Prostate gland (tissue), 2 donors: Measurements from ENCODE around the gene SLC9A6. TPM values are rescaled to one million over a fixed set of nuclear protein-coding genes. Genes with fewer than 3 reads are reported as not detected.

ENCODE experiments used
- DNase-seq: peaks from one replicate; pipeline ENCODE4 v3.0.0-alpha.2; 2019; ENCODE audit warnings: low spot score
- H3K27ac ChIP-seq, 2 donors: fragments of 200-600 bp; sonication (generic); 2 replicates each; pipeline ENCODE4 v1.5.1; 2017 to 2019
- H3K27me3 ChIP-seq: fragments of 200-600 bp; sonication (generic); replicated peaks from 2 replicates; pipeline ENCODE4 v1.5.1; 2019; ENCODE audit not compliant: insufficient read depth
- H3K36me3 ChIP-seq, 2 donors: fragments of 200-600 bp; sonication (generic); 1 replicate in 1 of 2; 2 replicates in 1 of 2; pipeline versions ENCODE4 v1.5.1 to v1.8.1; 2017 to 2019
- H3K4me1 ChIP-seq: fragments of 200-600 bp; sonication (generic); replicated peaks from 2 replicates; pipeline ENCODE4 v1.5.1; 2019
- H3K4me3 ChIP-seq, 2 donors: fragments of 200-600 bp; sonication (generic); 2 replicates each; pipeline ENCODE4 v1.5.1; 2017 to 2019
- H3K9me3 ChIP-seq: fragments of 200-600 bp; sonication (generic); 2 replicates; pipeline ENCODE4 v1.5.1; 2017
- POLR2A ChIP-seq: fragments of 450-650 bp; IDR thresholded peaks from one replicate; pipeline ENCODE4 v1.6.1; 2016; ENCODE audit warnings: antibody characterized with exemption, mild to moderate bottlenecking
- POLR2AphosphoS5 ChIP-seq: sonication (generic); formaldehyde crosslinking; IDR thresholded peaks from one replicate; pipeline ENCODE4 v1.6.1; 2017; ENCODE audit warnings: antibody characterized with exemption
- WGBS: methylation state at CpG from one replicate; pipeline ENCODE4 v1.1.5; 2018; 5-methylcytosine and 5-hydroxymethylcytosine counted together
- intact Hi-C: fragments of 100-400 bp; cut with DNase I; formaldehyde crosslinking; loops from one replicate; pipeline ENCODE4 v1.14.2; 2022
- total RNA-seq, 2 donors: library from RNA; depleted of rRNA; stranded (reverse); fragments of >200 nt; gene quantifications; one replicate each; pipeline ENCODE4 v1.1.0, GENCODE V29; 2016
- TF ChIP-seq, protein P1 (sequence below), 4 experiments: fragments of 200-600 bp in 2 of 4; fragments of 450-650 bp in 2 of 4; sonication (generic) in 2 of 4; IDR thresholded peaks; 1 replicate in 3 of 4; 2 replicates in 1 of 4; pipeline ENCODE4 v1.5.1; 2016 to 2019; ENCODE audit warnings: antibody characterized with exemption in 4 of 4, mild to moderate bottlenecking in 2 of 4, moderate library complexity in 2 of 4

The SLC9A6 gene
- total RNA-seq, 2 donors from 2014 or later = 7.4 to 14.5 TPM

DNA sequence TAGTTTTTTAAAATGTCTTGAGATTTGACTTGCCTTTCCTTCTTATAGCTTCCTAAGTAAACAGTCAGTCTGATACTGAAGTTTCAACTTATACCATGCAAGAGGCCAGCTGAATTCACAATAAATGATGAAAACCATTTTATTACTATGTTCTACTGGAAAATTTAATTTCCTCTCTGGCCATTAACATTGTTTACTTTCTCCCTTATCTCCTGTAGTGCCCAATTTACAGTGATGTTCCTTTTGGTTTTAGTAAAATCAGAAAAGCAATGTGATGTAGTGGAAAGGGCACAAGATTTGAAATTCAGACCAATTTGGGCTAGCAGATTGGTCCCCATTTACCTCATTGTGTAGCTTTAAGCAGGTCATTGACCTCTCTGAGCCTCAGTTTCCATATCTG, 54.2 kb downstream of the SLC9A6 start:
- Histone ChIP-seq H3K9me3 (no peaks in the 10 kb centered on the region), H3K4me3 (no peak overlapping the region), H3K27ac (no peak overlapping the region), H3K27me3 (no peaks in the 10 kb centered on the region), H3K36me3 (no peaks in the 10 kb centered on the region), H3K4me1 (no peaks in the 10 kb centered on the region)
- intact Hi-C loops = no loop called here
- DNase-seq = no peak
- TF ChIP-seq, protein P1, sequence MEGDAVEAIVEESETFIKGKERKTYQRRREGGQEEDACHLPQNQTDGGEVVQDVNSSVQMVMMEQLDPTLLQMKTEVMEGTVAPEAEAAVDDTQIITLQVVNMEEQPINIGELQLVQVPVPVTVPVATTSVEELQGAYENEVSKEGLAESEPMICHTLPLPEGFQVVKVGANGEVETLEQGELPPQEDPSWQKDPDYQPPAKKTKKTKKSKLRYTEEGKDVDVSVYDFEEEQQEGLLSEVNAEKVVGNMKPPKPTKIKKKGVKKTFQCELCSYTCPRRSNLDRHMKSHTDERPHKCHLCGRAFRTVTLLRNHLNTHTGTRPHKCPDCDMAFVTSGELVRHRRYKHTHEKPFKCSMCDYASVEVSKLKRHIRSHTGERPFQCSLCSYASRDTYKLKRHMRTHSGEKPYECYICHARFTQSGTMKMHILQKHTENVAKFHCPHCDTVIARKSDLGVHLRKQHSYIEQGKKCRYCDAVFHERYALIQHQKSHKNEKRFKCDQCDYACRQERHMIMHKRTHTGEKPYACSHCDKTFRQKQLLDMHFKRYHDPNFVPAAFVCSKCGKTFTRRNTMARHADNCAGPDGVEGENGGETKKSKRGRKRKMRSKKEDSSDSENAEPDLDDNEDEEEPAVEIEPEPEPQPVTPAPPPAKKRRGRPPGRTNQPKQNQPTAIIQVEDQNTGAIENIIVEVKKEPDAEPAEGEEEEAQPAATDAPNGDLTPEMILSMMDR (IDR thresholded peaks at IDR 0.05) = no peak
- no peak for TF ChIP-seq POLR2AphosphoS5
- no peak for TF ChIP-seq POLR2A

DNA sequence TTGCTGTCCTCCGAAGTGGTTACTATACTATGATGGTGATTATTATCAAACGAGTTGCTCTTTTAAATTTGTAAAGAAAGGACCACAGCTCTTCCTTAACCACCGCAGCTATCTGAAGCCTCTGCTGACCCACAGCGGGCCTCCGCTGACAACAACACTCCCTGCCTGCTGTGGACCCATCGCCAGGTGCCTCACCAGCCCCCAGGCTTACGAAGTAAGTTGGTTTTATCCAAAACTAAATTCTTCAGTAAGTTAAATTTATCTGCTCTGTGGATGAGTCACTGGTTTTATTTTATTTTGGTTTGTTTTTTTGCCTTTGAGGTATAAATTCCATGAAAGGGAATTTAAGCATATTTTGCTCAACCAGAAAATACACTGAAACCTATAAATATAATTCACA, 54.7 kb downstream of the SLC9A6 start:
- WGBS = 79% methylated on average over 7 of the region's 7 CpGs
- H3K27me3 ChIP-seq = no peaks in the 10 kb centered on the region
- no peak overlapping the region for H3K4me3 ChIP-seq
- no peak overlapping the region for H3K27ac ChIP-seq
- H3K36me3 ChIP-seq = no peaks in the 10 kb centered on the region
- H3K9me3 ChIP-seq = no peaks in the 10 kb centered on the region
- no peaks in the 10 kb centered on the region for H3K4me1 ChIP-seq
- intact Hi-C loops = no loop called here
- TF ChIP-seq POLR2AphosphoS5 (no peak), POLR2A (no peak)
- TF ChIP-seq, protein P1 (IDR thresholded peaks at IDR 0.05) = no peak
- DNase-seq = no peak

DNA sequence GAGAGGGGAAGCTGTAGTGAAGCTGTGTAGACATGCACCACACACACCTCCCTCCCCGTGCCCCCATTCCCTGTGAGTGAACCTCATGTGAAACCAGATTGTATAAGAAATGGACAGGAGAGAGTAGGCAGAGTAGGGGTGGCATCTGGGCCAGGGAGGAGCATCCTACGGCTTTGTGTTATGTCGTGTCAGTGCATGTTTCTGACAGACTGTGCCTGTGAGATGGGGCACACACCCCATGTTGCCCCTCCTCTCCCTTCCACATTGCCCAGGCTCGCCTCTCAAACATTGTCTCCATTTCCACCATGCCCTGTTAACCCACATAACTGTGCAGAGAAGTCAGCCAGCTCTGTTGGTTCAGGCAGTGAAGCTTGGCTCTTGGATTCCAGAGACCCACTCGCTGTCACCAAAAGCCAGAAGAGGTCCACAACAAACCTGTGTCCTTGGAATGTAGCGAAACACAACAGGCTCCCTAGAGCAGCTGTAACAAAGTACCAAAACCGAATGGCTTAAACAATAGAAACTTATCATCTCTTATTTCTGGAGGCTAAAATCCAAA, 56.1 kb downstream of the SLC9A6 start:
- Histone ChIP-seq H3K27ac (no peak overlapping the region), H3K4me3 (no peak overlapping the region), H3K9me3 (no peaks in the 10 kb centered on the region), H3K4me1 (no peaks in the 10 kb centered on the region), H3K27me3 (no peaks in the 10 kb centered on the region), H3K36me3 (no peaks in the 10 kb centered on the region)
- no peak for DNase-seq
- intact Hi-C loops = no loop called here
- TF ChIP-seq POLR2A = no peak
- WGBS = 55% methylated on average over 7 of the region's 7 CpGs

DNA sequence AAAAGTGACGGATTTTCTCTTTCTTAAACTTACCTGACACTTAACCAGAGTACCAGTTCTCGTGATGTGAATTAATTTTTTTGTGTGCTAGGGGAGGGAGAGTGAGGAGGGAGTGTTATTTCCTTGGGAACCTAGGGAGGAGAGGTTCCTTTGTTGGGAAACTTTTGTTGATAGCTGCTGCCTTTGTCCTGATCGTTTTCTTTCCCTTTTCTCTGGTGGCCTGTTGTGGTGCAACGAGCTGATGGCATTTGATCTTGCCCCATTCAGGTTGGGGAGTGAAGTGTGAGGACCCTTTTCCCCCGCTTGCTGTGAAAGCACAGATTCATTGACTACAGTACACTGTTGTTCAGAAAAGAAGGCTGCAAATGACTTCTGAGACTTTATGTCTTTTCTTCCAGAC, 59.8 kb downstream of the SLC9A6 start:
- H3K36me3 ChIP-seq = no peaks in the 10 kb centered on the region
- no peak for DNase-seq
- H3K9me3 ChIP-seq = no peaks in the 10 kb centered on the region
- H3K4me3 ChIP-seq = no peak overlapping the region
- intact Hi-C loops = no loop called here
- H3K27ac ChIP-seq = no peak overlapping the region
- H3K27me3 ChIP-seq = no peaks in the 10 kb centered on the region
- 81% methylated on average over 5 of the region's 5 CpGs for WGBS
- H3K4me1 ChIP-seq = no peaks in the 10 kb centered on the region
- no peak for TF ChIP-seq POLR2AphosphoS5
- TF ChIP-seq, protein P1 (IDR thresholded peaks at IDR 0.05) = no peak
- no peak for TF ChIP-seq POLR2A

DNA sequence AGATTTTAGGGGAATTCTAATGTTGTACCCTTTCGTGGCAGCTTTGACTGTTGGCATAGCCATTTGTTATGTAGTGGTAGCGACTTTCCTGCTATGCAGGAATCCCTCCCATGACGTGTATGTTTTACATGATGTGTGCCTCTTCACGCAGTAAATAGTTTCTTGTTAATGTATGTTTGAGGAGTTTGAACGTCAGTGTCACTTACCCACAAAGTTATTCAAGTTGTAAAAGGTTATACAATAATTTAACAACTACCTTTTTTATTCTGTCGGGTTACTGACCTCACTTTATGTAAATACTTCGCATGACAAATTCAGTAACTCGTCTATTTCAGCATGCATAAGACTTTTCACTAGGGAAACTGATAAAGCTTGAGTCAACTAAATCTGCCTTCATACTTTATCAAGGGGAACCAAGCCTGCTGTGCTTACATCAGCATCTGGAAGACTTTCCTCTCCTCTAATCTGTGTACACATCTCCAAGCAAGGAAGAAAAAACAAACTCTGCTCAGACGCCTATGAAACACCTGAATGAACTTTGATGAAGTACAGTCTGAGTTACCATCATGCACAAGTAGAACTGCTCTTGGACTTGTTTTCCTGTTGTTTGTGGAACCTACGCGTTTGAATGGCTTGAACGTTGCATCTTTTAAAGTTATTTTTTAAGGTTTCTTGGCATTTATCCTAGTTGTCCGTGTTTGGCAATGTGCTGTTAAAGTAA, 61.2 kb downstream of the SLC9A6 start:
- no peak overlapping the region for H3K27ac ChIP-seq
- WGBS = 35% methylated on average over 13 of the region's 13 CpGs

More for the DNA sequence above, 61.2 kb downstream of the SLC9A6 start:
- Histone ChIP-seq H3K4me1 (no peaks in the 10 kb centered on the region), H3K4me3 (no peak overlapping the region), H3K36me3 (no peaks in the 10 kb centered on the region), H3K9me3 (no peaks in the 10 kb centered on the region), H3K27me3 (no peaks in the 10 kb centered on the region)
- intact Hi-C loops = no loop called here
- DNase-seq = no peak
- no peak for TF ChIP-seq POLR2AphosphoS5
- TF ChIP-seq, protein P1 (IDR thresholded peaks at IDR 0.05) = no peak
- no peak for TF ChIP-seq POLR2A
